ENCODE data around the gene VEGFA.

Gene VEGFA

DNA sequence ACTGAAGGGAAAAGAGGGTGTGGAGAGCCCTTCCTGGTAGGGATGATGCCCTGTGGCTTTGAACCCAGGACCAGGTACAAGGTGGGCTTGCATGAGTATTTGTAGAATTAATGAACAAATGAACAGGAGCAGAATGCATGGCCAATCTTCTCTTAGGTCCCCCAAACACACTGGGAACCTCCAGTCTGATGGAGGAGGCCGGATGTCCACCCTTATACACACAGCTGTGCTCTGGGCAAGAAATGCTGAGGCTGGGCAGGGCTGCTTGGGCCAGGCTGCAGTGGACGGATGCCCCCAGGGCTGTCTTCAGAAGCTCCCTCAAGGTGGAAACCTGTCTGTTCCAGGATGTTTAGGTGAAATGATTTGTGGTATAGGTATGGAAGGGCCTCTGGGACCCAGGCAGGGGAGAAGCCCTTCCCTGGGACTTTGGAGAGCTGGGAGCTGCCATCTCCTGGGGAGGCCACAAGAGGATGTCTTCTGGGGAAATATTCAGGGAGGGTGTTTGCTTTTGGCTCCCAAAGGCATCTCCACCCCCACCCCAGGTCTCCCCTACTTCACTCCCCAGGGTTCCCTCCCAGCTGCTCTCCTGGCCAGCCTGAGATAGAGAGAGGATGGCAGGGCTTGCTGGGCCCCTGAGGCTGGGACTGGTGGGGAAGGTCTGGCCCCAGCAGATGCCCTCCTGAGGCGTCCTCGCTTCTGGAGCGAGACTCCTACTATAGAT lies 23.3 kb downstream of the VEGFA start:
- no peak for DNase-seq

DNA sequence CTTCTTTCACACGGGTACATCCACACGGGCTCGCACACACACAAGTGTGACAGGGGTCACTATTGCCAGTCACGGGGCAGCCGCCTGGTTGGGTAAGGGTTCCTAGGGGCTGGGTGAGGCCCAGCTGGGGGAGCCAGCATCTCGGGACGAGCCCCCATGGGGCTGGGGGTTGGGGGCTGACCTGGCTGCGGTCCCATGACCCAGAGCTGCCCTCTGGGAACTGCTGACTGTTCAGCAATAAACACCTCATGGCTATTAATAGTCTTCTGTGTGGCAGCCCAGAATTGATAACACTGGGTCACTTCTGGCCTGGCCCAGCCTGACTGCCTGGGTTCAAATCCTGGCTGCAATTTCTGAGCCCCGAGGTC lies 23.8 kb downstream of the VEGFA start:
- intact Hi-C loops (cut with DNase I) = no loop called here

More for the DNA sequence above, 23.3 kb downstream of the VEGFA start:
- intact Hi-C loops (cut with DNase I) = no loop called here

DNA sequence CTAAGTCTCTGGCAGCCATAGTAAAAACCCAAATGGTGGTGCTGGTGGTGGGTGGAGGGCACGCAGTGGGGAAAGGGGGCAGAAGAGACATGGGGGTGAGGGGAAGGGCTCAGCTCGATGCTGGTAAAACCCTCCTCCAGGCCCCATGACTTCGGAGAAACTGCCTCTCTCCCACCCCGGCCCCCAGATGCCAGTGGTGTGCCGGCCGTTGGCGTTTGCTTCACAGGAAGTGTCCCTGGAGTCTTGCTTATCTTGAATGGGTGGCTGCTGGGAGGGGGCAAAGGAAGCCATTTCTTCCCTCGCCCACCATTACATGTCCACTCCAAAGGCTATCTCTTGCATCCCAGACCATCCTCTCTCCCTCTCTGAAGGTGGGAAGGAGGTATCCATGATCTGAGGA lies 25.4 kb downstream of the VEGFA start:
- intact Hi-C loops (cut with DNase I) = no loop called here

More for the DNA sequence above, 23.8 kb downstream of the VEGFA start:
- DNase-seq = no peak

DNA sequence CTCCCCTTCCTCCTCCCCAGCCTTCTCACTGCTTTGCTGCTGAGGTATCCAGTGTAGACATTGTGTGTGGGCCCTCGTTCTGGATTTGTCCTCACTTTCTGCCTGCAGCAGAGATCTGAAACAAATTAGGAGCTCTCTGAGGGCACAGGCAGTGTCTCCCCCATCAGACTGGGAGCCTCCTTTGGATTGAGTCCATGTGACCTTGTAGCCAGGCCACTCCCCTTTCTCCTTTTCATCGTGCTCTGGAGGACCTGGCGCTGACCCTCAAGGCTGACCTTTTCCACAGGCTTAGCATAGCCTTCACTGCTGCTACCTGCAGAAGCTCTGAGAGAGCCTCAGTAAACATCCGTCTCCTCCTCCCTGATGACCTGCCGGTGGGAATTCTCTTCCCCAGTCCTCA lies 26.2 kb downstream of the VEGFA start:
- DNase-seq = no peak
- intact Hi-C loops (cut with DNase I) = no loop called here

More for the DNA sequence above, 25.4 kb downstream of the VEGFA start:
- DNase-seq = no peak

DNA sequence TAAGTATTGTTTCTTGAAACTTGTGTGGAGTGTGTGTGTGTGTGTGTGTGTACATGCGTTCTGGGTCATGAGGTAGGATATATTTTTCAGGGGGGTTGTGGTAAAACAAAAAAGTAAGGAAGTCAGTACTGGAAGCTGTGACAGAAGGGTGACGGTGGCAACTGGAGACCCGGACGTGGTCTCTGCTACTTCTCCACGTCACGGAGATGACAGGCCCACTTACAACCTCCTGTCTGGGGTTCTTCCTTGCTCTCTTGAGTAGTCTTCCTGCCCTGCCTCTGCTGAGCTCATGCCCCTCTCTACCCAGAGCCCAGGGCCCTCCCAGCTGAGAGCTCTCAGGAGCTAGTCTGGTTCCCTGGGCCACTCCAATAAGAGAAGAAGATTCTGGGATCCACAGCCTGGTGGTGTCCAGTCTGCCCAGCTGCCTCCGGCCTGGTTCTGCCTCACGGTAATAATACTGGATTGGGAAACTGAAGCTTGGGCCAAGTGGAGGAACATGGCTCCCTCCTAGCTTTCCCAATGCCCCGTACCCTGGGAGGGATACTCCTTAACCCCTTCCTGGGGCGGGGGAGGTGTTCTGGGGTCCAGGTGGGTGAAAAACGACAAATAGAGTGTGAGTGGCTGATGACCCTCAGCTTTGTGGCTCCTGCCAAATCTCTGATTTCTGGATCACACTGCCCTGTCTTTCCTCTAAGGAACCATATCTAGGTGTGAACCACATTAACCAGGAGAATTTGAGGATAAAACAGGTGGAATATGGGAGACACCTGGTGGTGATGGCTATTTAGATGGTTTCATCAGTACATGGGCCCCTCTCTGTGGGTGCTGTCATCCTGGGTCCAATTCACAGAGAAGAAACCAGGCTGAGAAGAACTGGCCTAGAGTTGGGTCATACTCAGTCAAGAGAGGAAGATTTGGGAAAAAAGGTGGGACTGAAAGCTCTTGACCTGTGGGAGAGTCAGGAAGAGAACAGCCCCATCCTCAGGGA lies 27.2 kb downstream of the VEGFA start:
- intact Hi-C loops (cut with DNase I) = no loop called here
- no peak for DNase-seq

DNA sequence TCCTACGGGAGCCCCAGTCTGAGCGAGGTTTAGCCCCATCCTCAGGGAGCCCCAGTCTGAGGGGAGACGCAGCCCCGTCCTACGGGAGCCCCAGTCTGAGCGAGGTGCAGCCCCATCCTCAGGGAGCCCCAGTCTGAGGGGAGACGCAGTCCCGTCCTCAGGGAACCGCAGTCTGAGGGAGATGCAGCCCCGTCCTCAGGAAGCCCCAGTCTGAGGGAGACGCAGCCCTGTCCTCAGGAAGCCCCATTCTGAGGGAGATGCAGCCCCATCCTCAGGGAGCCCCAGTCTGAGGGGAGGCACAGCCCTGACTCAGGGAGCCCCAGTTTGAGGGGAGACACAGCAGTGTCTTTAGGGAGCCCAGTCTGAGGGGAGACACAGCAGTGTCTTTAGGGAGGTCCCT lies 27.9 kb downstream of the VEGFA start:
- intact Hi-C loops (cut with DNase I) = no loop called here
- no peak for DNase-seq

DNA sequence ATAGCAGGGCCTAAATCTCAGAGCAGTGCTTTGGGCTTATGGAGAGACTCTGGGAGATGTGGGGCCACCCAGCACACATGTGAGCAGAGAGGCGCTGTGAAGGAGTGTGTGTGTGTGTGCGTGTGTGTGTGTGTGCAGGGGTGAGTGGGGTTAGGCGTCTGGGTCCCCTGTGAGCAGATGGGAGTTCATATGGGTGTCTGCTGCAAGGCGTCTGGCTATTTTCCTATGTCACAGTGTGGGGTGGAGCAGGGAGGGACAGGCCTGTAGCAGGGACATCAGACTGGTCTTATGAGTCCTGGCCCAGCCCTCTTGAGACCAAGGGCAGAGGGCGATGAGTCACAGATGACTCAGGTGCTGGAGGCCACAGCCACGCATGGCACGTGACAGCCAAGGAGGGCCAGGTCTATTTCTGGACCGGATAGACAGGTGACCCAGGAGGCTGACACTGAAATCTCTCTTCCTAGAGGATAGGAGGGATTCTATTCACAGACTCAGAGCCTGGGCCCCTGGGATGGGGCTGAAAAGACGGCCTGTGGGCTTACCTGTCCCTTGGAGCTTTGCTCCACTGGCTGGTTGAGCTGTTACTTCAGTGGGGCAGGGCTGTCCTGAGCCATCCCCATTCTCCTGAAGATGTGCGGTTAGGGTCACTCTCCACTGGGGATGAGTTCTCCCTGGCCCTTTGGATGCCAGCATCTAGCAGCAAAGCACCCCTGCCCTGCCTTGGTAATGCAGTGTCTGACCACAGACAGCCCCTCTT lies 28.9 kb downstream of the VEGFA start:
- DNase-seq = no peak
- intact Hi-C loops (cut with DNase I) = no loop called here

DNA sequence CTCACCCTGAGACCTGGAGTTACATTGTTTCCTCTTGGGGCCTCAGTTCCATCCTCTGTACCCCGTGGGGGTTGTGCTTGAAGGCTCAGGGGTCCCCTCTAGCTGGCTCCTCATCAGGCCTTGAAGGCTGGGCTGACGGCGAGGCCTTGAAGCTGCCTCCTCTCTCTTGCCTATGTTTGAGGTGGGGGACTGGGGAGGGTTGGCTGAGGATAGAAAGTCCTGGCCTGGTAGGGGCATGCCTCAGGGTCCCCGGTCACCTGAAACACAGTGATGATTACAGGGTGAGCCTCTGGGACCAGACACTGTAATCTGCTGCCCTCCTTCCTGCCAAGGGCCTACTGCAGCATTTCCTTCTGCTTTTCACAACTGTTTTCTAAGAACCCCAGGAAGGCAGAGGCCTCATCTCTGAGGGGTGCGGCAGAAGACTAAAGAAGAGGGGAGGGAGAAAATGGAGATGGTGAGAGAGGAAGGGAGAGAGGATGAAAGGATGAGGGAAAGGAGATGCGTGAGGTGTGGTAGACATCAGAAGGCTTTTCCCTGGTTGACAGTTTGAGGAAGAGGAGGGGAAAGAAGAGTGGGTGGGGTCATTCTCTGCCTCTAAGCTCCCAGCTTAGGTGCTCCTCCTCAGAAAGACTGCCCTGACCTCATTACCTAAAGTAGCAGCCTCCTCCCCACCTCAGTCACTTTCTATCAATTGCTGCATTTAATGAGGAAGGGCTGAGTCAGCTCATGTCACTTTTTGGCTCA lies 29.7 kb downstream of the VEGFA start:
- peak in 15 of 42 donors; percentile 17 to 70 (median 35) for DNase-seq
- intact Hi-C loops (cut with DNase I) = no loop called here

DNA sequence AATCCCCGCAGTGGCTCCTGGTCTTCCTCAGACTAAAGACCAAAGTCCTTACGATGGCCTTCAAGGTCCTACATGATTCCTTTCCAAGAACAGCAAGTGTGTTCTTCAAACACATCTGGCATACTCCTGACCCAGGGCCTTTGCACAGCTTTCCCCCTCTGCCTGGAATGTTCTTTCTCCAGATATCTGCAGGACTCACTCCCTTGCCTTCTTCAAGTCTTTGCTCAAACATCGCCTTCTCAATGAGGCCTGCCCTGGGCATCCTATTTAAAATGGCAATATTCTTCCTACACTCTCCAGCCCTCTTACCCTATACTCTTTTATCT lies 30.2 kb downstream of the VEGFA start:
- peak in 1 of 42 donors; percentile 14 for DNase-seq
- intact Hi-C loops (cut with DNase I) = no loop called here

DNA sequence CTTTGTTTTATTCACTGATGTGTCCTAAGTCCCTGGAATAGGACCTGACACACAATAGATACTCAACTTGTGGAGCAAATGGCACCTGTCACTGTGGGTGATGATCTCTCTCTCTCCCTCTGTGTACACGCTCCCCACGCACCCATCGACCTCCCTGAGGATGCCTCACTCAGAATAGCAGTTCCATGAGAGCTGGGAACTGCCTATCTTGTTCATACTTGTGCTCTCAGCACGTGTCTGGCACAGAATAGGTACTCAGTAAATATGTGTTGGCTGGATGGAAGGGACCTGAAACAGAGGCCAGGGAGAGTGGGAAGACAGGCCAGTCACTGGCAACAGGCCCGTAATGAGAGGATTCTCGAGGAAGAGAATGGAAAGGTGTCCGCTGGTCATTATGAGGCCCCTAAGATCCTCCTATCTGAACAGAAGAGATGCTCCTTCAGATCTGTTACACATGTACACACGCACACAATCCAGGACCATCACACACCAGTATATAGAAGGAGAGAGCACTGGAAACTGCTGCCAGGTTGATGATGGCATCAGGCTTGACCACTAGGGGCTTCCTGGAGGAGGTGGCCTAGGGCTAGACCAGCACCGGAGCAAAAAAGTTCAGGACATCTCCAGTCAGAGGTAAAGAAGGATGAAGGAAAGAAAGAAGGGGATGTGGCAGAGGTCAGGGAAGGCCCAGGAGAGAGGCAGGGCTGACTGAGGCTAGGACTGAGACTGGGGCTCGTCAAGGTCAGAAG lies 30.9 kb downstream of the VEGFA start:
- intact Hi-C loops (cut with DNase I) = no loop called here
- DNase-seq = peak in 9 of 42 donors; percentile 8 to 59 (median 35)

DNA sequence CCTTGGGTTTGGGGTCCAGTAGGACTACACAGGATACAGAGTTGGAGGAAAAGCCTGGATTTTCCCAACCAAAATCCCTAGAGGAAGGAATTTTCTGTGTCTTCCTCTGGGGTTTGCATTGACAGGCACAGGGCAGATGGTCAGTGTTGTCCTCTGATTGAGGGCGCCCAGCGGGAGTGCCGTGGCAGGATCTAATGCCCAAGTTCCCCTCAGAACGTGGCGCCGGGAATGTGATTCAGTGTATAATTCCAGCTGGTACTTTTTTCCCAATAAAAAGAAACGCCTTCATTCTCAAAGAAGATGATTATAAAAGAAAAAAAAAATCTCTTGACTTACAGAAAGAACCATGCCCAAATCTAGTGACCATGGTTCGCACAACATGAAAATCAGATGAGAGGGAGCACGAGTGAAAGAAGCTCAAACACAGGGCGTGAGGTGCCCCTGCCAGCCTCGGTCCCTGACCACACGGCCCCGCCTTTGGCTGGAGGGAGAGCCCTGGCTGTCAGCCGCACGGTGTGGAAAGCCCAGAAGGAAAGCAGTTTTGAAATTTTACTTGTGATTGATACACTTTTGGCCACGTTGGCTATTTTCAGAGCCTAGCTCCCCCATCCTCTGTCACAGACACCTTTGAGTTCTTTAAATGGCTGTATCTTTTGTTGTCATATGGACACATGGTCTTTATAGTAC lies 31.6 kb downstream of the VEGFA start:
- intact Hi-C loops (cut with DNase I) = no loop called here
- DNase-seq = no peak

DNA sequence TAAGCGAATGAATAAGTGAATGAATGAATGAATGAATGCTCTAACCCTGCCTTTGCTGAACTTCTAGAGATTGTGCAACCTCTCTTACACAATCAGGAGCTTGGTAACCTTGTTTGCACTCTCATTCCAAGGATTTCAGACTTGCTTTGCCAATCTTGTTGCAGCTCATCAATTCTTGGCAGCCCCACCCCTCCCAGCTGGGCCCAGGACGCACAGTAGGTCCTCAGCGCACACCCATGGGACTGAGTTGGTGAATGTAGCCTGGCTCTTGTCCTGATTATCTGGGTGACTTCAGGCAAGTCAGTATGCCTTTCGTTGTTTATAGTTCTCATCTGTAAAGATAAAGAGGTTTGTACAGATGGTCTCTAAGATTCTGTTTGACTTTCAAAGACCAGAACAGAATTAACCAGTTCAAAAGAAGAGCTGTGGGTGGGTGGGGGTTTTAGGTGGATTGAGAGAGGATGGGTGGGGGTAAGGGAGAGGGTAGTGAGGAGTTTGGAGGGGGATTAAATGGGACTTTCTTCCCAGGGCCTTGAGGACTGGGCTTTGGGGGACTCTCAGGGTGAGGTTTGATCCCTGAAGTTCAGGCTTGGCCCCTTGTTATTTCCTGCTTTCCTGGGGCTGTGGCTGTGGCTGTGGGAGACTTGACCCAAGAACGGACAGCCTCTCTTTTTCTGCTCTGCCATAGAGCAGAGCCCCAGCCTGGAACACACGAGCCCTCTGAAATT lies 33.2 kb downstream of the VEGFA start:
- no peak for DNase-seq
- intact Hi-C loops (cut with DNase I) = no loop called here

DNA sequence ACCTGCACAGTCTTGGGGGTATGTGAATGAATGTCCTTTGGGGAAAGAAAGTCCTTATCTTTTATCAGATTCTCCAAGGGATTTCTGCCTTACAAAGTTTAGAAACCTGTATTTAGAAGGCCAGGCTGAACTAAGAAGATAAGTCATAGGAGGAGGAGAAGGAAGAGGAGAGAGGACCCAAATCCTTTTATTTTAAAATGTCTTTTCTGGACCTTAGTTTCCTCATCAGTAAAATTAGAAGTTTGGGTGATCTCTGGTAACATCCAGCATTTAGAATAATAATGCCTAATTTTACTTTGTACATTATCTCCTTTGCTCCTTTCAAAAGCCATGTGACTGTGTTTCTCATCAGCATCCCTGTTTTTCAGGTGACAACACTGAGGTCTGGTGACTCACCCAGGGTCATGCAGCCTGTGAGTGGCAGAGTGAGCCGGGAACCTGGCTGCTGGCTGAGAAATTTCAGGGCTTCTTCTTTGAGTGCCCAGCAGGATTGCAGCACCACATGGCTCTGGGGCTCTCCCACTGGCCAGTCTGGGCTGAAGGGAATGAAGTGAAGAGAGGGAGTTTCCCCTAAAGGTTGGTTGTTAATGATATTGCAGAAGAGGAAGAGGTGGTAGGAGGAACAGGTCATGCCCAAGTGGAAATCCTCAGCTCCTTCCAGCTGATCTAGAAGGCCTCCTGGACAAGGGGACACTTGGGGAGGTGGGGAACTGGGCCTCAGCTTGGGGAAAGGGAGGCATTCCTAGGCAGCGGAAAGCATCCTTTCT lies 34.0 kb downstream of the VEGFA start:
- DNase-seq = no peak
- intact Hi-C loops (cut with DNase I) = no loop called here

DNA sequence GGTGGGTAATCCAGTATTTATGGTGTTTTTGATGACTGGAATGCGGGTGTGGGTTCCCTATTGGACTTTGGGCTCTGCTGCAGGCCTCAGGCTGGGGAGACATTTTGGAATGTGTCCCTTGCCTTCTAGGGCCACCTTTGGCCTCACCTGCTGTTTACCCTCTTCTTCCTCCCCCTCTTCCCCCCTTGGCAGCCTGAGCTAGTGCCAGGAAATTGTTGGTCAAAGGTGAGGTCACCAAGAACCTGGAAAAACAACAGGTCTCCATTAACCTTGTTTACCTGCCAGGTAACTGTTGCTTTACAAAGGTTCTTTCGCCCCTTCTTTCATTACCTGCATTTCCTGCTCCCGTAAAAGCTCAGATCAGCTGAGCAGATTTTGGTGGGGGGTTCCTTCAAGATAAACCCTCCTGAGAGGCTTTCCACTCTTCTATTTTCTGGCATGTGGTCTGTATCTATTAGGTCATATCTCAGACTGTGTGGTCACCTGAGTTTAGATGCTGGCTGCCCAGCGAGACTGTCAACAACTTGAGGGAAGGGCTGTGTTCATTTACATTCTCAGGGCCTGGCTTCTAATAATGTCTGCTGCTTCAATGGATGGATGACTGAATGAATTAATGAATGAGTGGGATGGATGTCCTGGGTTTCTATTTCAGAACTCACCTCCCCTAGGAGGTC lies 34.7 kb downstream of the VEGFA start:
- no peak for DNase-seq
- intact Hi-C loops (cut with DNase I) = no loop called here

DNA sequence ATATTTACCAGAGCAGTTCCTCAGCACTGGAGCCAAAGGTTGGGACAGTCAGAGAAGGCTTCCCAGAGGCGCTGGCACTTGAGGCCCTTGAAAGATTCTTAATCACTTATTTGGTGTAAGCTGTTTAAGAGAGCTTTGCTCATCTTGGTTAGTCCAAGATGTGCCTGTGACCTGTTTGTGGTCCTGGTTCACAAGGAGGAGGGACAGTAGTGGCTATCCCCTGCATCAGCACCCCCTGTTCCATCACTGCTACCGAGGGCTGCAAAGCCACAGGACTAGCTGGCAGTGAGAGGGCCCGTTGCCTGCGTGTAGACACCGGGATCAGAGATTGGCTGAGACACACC lies 35.7 kb downstream of the VEGFA start:
- DNase-seq = no peak
- intact Hi-C loops (cut with DNase I) = no loop called here

All from head of caudate nucleus (tissue), 42 donors.